ENCODE results near the gene LRRN4CL. TPM values are rescaled to one million over a fixed set of nuclear protein-coding genes. Genes with fewer than 3 reads are reported as not detected.
"Not testable (repeated sequence)": the region's sequence is repeated elsewhere in the genome, so short reads cannot be mapped to it uniquely, and the experiment has no call there.

LRRN4CL gene
- total RNA-seq, 1 donor = 39.0 TPM

GRCh38 chr11:62705880-62706849 is 16.8 kb upstream of the LRRN4CL start:
- peak overlapping the region; percentile 77 for H3K4me3 ChIP-seq (ENCODE audit: low read depth, low read length)
- peak; percentile 90 for DNase-seq (ENCODE audit: low read depth)
- no peak for TF ChIP-seq CTCF (IDR thresholded peaks at IDR 0.05; ENCODE audit: insufficient read depth, low read length)

- H3K4me3 ChIP-seq (ENCODE audit: low read depth, low read length) = peak overlapping the region; percentile 77
- DNase-seq (ENCODE audit: low read depth) = no peak
- no peak for TF ChIP-seq CTCF (IDR thresholded peaks at IDR 0.05; ENCODE audit: insufficient read depth, low read length)
Measured at GRCh38 chr11:62705413-62705812, 16.1 kb upstream of the LRRN4CL start.

- DNase-seq (ENCODE audit: low read depth); H3K4me3 ChIP-seq (ENCODE audit: low read depth, low read length): not testable (repeated sequence)
Measured at GRCh38 chr11:62703921-62704320, 14.6 kb upstream of the LRRN4CL start.

- no peak for DNase-seq (ENCODE audit: low read depth)
- H3K4me3 ChIP-seq (ENCODE audit: low read depth, low read length) = no peak overlapping the region
- no peak for TF ChIP-seq CTCF (IDR thresholded peaks at IDR 0.05; ENCODE audit: insufficient read depth, low read length)
Measured at GRCh38 chr11:62702246-62702645, 12.9 kb upstream of the LRRN4CL start.

- peak; percentile 91 for DNase-seq (ENCODE audit: low read depth)
- no peak overlapping the region for H3K4me3 ChIP-seq (ENCODE audit: low read depth, low read length)
- TF ChIP-seq CTCF (IDR thresholded peaks at IDR 0.05; ENCODE audit: insufficient read depth, low read length) = peak; percentile 85
Measured at GRCh38 chr11:62694455-62695167, 5.3 kb upstream of the LRRN4CL start.

- not testable (repeated sequence) for DNase-seq (ENCODE audit: low read depth); H3K4me3 ChIP-seq (ENCODE audit: low read depth, low read length)
Measured at GRCh38 chr11:62693624-62694023, 4.3 kb upstream of the LRRN4CL start.

GRCh38 chr11:62688491-62688890 is 839 bp downstream of the LRRN4CL start:
- H3K4me3 ChIP-seq (ENCODE audit: low read depth, low read length) = peak overlapping the region; percentile 84
- peak; percentile 39 for DNase-seq (ENCODE audit: low read depth)

More at GRCh38 chr11:62688491-62688890, 839 bp downstream of the LRRN4CL start:
- TF ChIP-seq CTCF (IDR thresholded peaks at IDR 0.05; ENCODE audit: insufficient read depth, low read length) = no peak

Measured in fibroblast of the aortic adventitia (primary cell).